GM12864 (cell line): ENCODE data around the gene ERICH6.

ENCODE experiments used
- DNase-seq: peaks from one replicate; pipeline ENCODE4 v3.0.0-alpha.2; 2011; ENCODE audit warnings: low read depth
- H3K4me3 ChIP-seq: 2 replicates; pipeline ENCODE4 v1.5.1; 2011; ENCODE audit warnings: mild to moderate bottlenecking, low read depth, low read length, control low read depth
- TF ChIP-seq, protein P1 (sequence below): IDR thresholded peaks from 2 replicates; pipeline ENCODE4 v1.5.1; 2011; ENCODE audit warnings: low read depth, mild to moderate bottlenecking, moderate library complexity, low read length, control low read depth, inconsistent platforms; ENCODE audit errors: missing control alignments

ERICH6 gene

GRCh38 chr3:150727653-150728502 lies 24.2 kb upstream of the ERICH6 start:
- TF ChIP-seq, protein P1, sequence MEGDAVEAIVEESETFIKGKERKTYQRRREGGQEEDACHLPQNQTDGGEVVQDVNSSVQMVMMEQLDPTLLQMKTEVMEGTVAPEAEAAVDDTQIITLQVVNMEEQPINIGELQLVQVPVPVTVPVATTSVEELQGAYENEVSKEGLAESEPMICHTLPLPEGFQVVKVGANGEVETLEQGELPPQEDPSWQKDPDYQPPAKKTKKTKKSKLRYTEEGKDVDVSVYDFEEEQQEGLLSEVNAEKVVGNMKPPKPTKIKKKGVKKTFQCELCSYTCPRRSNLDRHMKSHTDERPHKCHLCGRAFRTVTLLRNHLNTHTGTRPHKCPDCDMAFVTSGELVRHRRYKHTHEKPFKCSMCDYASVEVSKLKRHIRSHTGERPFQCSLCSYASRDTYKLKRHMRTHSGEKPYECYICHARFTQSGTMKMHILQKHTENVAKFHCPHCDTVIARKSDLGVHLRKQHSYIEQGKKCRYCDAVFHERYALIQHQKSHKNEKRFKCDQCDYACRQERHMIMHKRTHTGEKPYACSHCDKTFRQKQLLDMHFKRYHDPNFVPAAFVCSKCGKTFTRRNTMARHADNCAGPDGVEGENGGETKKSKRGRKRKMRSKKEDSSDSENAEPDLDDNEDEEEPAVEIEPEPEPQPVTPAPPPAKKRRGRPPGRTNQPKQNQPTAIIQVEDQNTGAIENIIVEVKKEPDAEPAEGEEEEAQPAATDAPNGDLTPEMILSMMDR: no peak
- no peak overlapping the region for H3K4me3 ChIP-seq
- DNase-seq: no peak

- no peak overlapping the region for H3K4me3 ChIP-seq
- TF ChIP-seq, protein P1: no peak
- DNase-seq: no peak
These were observed 21.8 kb upstream of the ERICH6 start for GRCh38 chr3:150725548-150725947.

DNA sequence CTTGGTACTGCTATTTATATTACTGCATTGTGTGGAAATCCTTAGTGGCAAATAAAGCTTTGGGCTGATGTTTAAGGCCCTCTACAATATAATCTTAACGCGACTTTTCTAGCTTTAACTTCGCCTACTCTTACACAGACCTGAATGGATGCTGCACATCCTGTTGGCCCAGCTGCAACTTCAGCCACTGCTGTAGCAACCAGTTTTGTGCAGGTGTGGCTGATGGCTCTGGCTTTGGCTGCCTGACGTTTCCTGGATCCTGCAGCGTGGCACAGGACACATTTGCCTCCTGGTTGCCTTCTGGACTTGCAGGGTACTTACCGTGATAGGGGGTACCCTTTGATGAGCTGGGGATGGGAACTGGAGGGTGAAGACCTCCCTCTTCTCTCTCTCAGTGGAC lies 20.2 kb upstream of the ERICH6 start:
- DNase-seq: no peak
- TF ChIP-seq, protein P1: no peak
- no peak overlapping the region for H3K4me3 ChIP-seq

GRCh38 chr3:150722267-150722666 lies 18.5 kb upstream of the ERICH6 start:
- DNase-seq: no peak
- TF ChIP-seq, protein P1: no peak
- no peak overlapping the region for H3K4me3 ChIP-seq

GRCh38 chr3:150721285-150722130 lies 17.8 kb upstream of the ERICH6 start:
- TF ChIP-seq, protein P1: peak; percentile 54
- no peak overlapping the region for H3K4me3 ChIP-seq
- no peak for DNase-seq

DNA sequence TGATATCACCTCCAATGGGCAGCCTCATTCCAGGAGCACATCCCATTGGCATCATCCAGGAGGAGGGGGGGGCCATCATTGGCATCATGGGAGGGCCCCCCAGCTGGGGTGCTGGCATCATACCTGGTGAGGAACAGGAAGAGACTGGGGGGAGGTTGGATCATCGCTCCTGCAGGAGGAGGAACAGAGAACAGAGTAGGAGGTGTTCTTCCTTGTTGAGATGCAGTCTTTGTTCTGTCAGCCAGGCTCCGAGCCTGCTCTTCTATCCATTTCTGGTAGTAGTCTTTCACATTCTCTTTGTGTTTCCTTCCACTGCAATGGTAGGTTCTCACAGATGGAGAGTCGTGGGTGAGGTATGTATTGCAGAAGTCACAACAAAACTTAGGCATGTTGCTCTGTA lies 16.7 kb upstream of the ERICH6 start:
- TF ChIP-seq, protein P1: no peak
- DNase-seq: no peak
- H3K4me3 ChIP-seq: no peak overlapping the region
